ENCODE results near the gene PDLIM7.
A peak's percentile ranks its signal among the peaks of the same experiment; 100 is the strongest.

DNA sequence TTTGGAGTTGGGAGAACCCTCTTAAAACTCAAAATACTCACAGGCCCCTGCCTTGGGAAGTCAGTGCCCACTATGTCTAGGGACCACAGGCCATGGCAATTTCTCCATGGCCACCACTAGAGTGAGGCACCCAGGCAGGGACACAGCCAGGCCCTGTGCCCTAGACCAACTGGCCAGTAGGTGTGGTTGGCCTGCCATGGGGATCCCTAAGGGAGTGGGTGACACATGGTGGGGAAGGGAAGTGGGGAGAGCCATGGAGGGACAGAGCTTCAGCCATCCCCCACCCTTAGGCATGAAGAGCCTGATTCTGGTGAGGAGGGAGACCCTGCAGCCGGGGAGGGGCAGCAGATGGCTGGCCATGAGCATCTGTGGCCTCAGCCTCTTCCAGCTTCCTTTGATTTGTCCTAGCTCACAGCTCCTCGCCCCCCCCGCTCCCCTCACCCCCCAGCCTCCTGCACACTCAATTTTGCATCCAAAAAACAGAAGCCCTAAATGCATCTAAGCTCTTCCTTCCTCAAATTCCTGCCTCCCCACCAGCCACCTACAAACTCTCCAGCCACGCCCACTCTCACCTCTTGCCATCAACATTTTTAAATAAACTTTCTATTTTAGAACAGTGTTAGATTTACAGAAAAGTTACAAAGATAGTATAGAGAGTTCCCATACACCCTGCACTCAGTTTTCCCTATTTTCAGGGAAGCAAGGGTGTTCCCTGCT lies 22.4 kb downstream of the PDLIM7 start:
- TF ChIP-seq USF2 (IDR thresholded peaks at IDR 0.05; ENCODE audit: low read depth, low read length), result no peak
- TF ChIP-seq, protein P1, sequence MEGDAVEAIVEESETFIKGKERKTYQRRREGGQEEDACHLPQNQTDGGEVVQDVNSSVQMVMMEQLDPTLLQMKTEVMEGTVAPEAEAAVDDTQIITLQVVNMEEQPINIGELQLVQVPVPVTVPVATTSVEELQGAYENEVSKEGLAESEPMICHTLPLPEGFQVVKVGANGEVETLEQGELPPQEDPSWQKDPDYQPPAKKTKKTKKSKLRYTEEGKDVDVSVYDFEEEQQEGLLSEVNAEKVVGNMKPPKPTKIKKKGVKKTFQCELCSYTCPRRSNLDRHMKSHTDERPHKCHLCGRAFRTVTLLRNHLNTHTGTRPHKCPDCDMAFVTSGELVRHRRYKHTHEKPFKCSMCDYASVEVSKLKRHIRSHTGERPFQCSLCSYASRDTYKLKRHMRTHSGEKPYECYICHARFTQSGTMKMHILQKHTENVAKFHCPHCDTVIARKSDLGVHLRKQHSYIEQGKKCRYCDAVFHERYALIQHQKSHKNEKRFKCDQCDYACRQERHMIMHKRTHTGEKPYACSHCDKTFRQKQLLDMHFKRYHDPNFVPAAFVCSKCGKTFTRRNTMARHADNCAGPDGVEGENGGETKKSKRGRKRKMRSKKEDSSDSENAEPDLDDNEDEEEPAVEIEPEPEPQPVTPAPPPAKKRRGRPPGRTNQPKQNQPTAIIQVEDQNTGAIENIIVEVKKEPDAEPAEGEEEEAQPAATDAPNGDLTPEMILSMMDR (conservative IDR thresholded peaks at IDR 0.05; ENCODE audit: low read depth, low read length), result no peak
- TF ChIP-seq NFE2L2 (IDR thresholded peaks at IDR 0.05; ENCODE audit: low read depth, low read length), result no peak
- no peak for TF ChIP-seq MXI1 (IDR thresholded peaks at IDR 0.05; ENCODE audit: borderline replicate concordance, low read depth, low read length)
- TF ChIP-seq RAD21 (IDR thresholded peaks at IDR 0.05; ENCODE audit: low read length), result no peak
- TF ChIP-seq POLR2A (IDR thresholded peaks at IDR 0.05; ENCODE audit: low read depth, low read length), result 0 out of 2 replicates have a peak, but pooled peaks have one; percentile 69
- no peak for TF ChIP-seq MAZ (IDR thresholded peaks at IDR 0.05; ENCODE audit: borderline replicate concordance, low read depth, low read length)
- TF ChIP-seq RCOR1 (IDR thresholded peaks at IDR 0.05; ENCODE audit: insufficient replicate concordance, low read length), result no peak
- TF ChIP-seq CEBPB (IDR thresholded peaks at IDR 0.05; ENCODE audit: low read depth, low read length), result no peak
- TF ChIP-seq RFX5 (IDR thresholded peaks at IDR 0.05; ENCODE audit: low read depth, low read length), result no peak
- no peak for TF ChIP-seq MAFK (IDR thresholded peaks at IDR 0.05; ENCODE audit: low read depth, low read length)
- TF ChIP-seq, protein P2, sequence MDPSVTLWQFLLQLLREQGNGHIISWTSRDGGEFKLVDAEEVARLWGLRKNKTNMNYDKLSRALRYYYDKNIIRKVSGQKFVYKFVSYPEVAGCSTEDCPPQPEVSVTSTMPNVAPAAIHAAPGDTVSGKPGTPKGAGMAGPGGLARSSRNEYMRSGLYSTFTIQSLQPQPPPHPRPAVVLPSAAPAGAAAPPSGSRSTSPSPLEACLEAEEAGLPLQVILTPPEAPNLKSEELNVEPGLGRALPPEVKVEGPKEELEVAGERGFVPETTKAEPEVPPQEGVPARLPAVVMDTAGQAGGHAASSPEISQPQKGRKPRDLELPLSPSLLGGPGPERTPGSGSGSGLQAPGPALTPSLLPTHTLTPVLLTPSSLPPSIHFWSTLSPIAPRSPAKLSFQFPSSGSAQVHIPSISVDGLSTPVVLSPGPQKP (IDR thresholded peaks at IDR 0.05; ENCODE audit: borderline replicate concordance, low read depth, low read length), result no peak
- no peak for TF ChIP-seq FOS (IDR thresholded peaks at IDR 0.05; ENCODE audit: low read depth, low read length)
- TF ChIP-seq SMC3 (IDR thresholded peaks at IDR 0.05; ENCODE audit: low read depth, low read length), result no peak

Data from IMR-90 (cell line).